Measurements from ENCODE around the gene GRAMD4.

DNA sequence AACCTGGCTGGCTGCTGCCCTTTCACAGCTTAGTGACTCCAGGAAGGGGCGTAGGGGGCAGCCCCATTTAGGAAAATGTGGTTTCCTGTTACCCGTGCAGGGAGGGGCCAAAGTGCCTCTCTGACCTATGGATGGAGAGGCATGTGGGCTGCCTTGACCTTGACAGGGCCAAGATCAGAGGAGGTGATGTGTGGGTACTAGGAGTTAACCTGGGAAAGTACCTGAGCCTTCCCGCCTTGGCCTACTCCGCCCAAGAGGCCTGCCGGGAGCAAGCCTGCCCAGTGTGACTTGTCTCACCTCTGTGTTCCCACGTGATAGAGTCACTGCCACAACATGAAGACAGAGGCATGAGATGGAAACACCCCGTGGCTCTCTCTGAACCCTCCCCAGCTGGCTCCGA lies 33.4 kb downstream of the GRAMD4 start:
- no peak for TF ChIP-seq POLR2AphosphoS5 (IDR thresholded peaks at IDR 0.05; ENCODE audit: low read depth, low read length)
- TF ChIP-seq POLR2A (IDR thresholded peaks at IDR 0.05; ENCODE audit: low read depth, low read length) = no peak

All from GM12891 (cell line).